Kidney (tissue), 14 donors: Measurements from ENCODE around the gene YARS1. TPM values are rescaled to one million over a fixed set of nuclear protein-coding genes. Genes with fewer than 3 reads are reported as not detected.

Experiments used
- DNase-seq, 5 donors: peaks; one replicate each; pipeline ENCODE4 v3.0.0-alpha.2; 2013 to 2020
- FAIRE-seq: peaks from 2 replicates; lab custom pipeline; 2012; peaks lifted over from hg19 to GRCh38; lab: Jason Lieb, UNC
- H3K27ac ChIP-seq, 2 donors: one replicate each; pipeline ENCODE4 v1.7.0; 2013; ENCODE audit warnings: low read depth in 2 of 2, low read length in 2 of 2, inconsistent platforms in 1 of 2
- H3K27me3 ChIP-seq: one replicate; pipeline ENCODE4 v1.7.1; 2013; ENCODE audit warnings: low read length, inconsistent platforms; ENCODE audit not compliant: control insufficient read depth, insufficient read depth
- H3K36me3 ChIP-seq, 3 donors: one replicate each; pipeline versions ENCODE4 v1.7.0 to v1.7.1; 2013; ENCODE audit warnings: low read length in 3 of 3, control low read depth in 1 of 3, inconsistent platforms in 1 of 3; ENCODE audit not compliant: insufficient read depth in 3 of 3, control insufficient read depth in 2 of 3
- H3K4me1 ChIP-seq, 3 donors: one replicate each; pipeline versions ENCODE4 v1.7.0 to v1.7.1; 2013; ENCODE audit warnings: low read length in 3 of 3, inconsistent platforms in 1 of 3, low read depth in 1 of 3; ENCODE audit not compliant: control insufficient read depth in 2 of 3, insufficient read depth in 2 of 3
- H3K4me3 ChIP-seq, 3 donors: one replicate each; pipeline versions ENCODE4 v1.7.0 to v1.8.1; 2013; ENCODE audit warnings: low read length in 3 of 3, control low read depth in 1 of 3, inconsistent platforms in 1 of 3
- H3K9ac ChIP-seq, 3 donors: one replicate each; pipeline versions ENCODE4 v1.7.0 to v1.7.1; 2013; ENCODE audit warnings: low read length in 3 of 3, control low read depth in 1 of 3, inconsistent platforms in 1 of 3
- H3K9me3 ChIP-seq, 3 donors: one replicate each; pipeline versions ENCODE4 v1.7.0 to v1.7.1; 2013; ENCODE audit warnings: low read length in 3 of 3, control low read depth in 1 of 3, inconsistent platforms in 1 of 3; ENCODE audit not compliant: control insufficient read depth in 2 of 3, insufficient read depth in 1 of 3
- CTCF ChIP-seq: IDR thresholded peaks from 3 replicates; pipeline ENCODE4 v1.5.1; 2012; ENCODE audit warnings: mild to moderate bottlenecking, moderate library complexity, borderline replicate concordance; ENCODE audit not compliant: insufficient read depth; ENCODE audit errors: extremely low read depth
- intact Hi-C: fragments of 100-400 bp; cut with DNase I; formaldehyde crosslinking; loops from one replicate; pipeline ENCODE4 v1.11.1; 2022
- polyA plus RNA-seq: library from polyadenylated mRNA; stranded (reverse); fragments of 350-450 nt; fragmentation: Illumina TruSeq; extraction: RNeasy Lipid Tissue Mini Kit (QIAGEN cat#74804); gene quantifications from one replicate; pipeline ENCODE4 v1.2.3, GENCODE V29; 2014; ENCODE audit warnings: low read depth, low replicate concordance; ENCODE audit not compliant: insufficient read depth
- total RNA-seq: library from RNA; stranded (reverse); fragmentation: NEBNext Ultra II Directional; extraction: Animal tissue kit (Norgen Biotek cat#: 25700); gene quantifications from one replicate; pipeline ENCODE4 v1.2.1, GENCODE V29; 2021
- donor health status: control.
- donor health status: control.
- donor health status: control.
- donor health status: control.
- donor health status: control.
- donor health status: DM: yes; HTN: yes; CAD: no.
- donor health status: Normal renal cell carcinoma (clear cell type).

The YARS1 gene
- total and polyA plus RNA-seq, 2 donors from 2014 or later = 24.8 to 86.1 TPM

- Histone ChIP-seq H3K36me3 (no peaks in the 10 kb centered on the region), H3K9ac (no peak overlapping the region), H3K4me1 (peaks cover 0 to 7% (median 0%) of the 10 kb centered on the region in 3 donors), H3K27me3 (no peaks in the 10 kb centered on the region), H3K4me3 (no peak overlapping the region), H3K9me3 (no peaks in the 10 kb centered on the region), H3K27ac (no peak overlapping the region)
- TF ChIP-seq CTCF = no peak
- intact Hi-C loops = no loop called here
- DNase-seq (peak in 1 of 5 donors; percentile 17), FAIRE-seq (no peak)
These were observed 91.6 kb downstream of the YARS1 start for GRCh38 chr1:32725615-32725982.

Other genes with a start within 250 kb of the YARS1 start
- 39.0 TPM for gene ZBTB8OS, start 166.8 kb downstream of the YARS1 start, total RNA-seq
- gene ZBTB8OS, start 166.8 kb downstream of the YARS1 start, polyA plus RNA-seq = 62.3 TPM
- 177 TPM for gene RBBP4, start 166.2 kb downstream of the YARS1 start, total RNA-seq
- 49.5 TPM for gene RBBP4, start 166.2 kb downstream of the YARS1 start, polyA plus RNA-seq
- 5.5 TPM for gene SYNC, start 114.6 kb downstream of the YARS1 start, total RNA-seq
- 1.4 TPM for gene SYNC, start 114.6 kb downstream of the YARS1 start, polyA plus RNA-seq
- 40.1 TPM for gene S100PBP, start 295 bp upstream of the YARS1 start, total RNA-seq
- 14.3 TPM for gene S100PBP, start 295 bp upstream of the YARS1 start, polyA plus RNA-seq
- gene FNDC5, start 53.6 kb upstream of the YARS1 start, total RNA-seq = 0.35 TPM
- gene FNDC5, start 53.6 kb upstream of the YARS1 start, polyA plus RNA-seq = 4.2 TPM
- gene HPCA, start 69.1 kb upstream of the YARS1 start, total RNA-seq = 0.28 TPM
- 1.2 TPM for gene HPCA, start 69.1 kb upstream of the YARS1 start, polyA plus RNA-seq
- 45.9 TPM for gene TMEM54, start 84.0 kb upstream of the YARS1 start, total RNA-seq
- gene TMEM54, start 84.0 kb upstream of the YARS1 start, polyA plus RNA-seq = 55.2 TPM
- gene RNF19B, start 147.5 kb upstream of the YARS1 start, total RNA-seq = 30.8 TPM
- 17.3 TPM for gene RNF19B, start 147.5 kb upstream of the YARS1 start, polyA plus RNA-seq
- 172 TPM for gene AK2, start 219.5 kb upstream of the YARS1 start, total RNA-seq
- 334 TPM for gene AK2, start 219.5 kb upstream of the YARS1 start, polyA plus RNA-seq